Measurements from ENCODE around the gene BTF3.

Gene BTF3

DNA sequence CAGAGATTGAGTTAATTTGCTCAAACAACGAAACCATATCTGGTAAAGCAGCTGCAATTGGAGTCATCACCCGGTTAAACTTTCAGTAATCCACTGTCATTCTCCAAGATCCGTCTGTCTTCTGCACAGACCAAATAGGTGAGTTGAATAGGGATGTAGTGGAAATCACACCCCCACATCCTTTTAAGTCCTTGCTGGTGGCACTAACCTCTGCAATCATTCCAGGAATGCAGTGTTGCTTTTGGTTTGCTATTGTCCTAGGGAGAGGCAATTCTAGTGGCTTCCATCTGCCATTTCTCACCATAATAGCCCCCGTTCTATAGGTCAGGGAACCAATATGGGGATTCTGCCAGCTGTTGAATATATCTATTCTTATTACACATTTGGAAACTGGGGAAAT, 14.6 kb upstream of the BTF3 start:
- TF ChIP-seq CTCF (IDR thresholded peaks at IDR 0.05; ENCODE audit: insufficient read depth, low read length, poor library complexity, severe bottlenecking) = no peak
- TF ChIP-seq EZH2phosphoT487 (conservative IDR thresholded peaks at IDR 0.05; ENCODE audit: low read length) = no peak
- no peaks in the 10 kb centered on the region for H4K20me1 ChIP-seq (ENCODE audit: low read depth, low read length)
- no peaks in the 10 kb centered on the region for H3K9me3 ChIP-seq (ENCODE audit: insufficient read depth, low read length)
- H3K4me3 ChIP-seq (ENCODE audit: insufficient read depth, low read length, poor library complexity, severe bottlenecking) = no peak overlapping the region
- H3K27ac ChIP-seq (ENCODE audit: low read depth, low read length) = no peak overlapping the region
- no peaks in the 10 kb centered on the region for H3K36me3 ChIP-seq (ENCODE audit: low read length)
- no peaks in the 10 kb centered on the region for H3K9me2 ChIP-seq (replicated peaks; ENCODE audit: insufficient read depth, low read length)
- H3F3A ChIP-seq (ENCODE audit: insufficient read depth) = no peaks in the 10 kb centered on the region
- H3K4me2 ChIP-seq (ENCODE audit: low read depth, low read length, poor library complexity, severe bottlenecking) = no peak overlapping the region
- H3K79me2 ChIP-seq (ENCODE audit: insufficient read depth, low read length) = no peaks in the 10 kb centered on the region
- no peaks in the 10 kb centered on the region; the same call in 1 of the 2 replicates for H3K27me3 ChIP-seq (ENCODE audit: low read length)
- H2AFZ ChIP-seq (ENCODE audit: low read depth, low read length, severe bottlenecking) = no peak overlapping the region
- no peak overlapping the region for H3K9ac ChIP-seq (ENCODE audit: low read length)

DNA sequence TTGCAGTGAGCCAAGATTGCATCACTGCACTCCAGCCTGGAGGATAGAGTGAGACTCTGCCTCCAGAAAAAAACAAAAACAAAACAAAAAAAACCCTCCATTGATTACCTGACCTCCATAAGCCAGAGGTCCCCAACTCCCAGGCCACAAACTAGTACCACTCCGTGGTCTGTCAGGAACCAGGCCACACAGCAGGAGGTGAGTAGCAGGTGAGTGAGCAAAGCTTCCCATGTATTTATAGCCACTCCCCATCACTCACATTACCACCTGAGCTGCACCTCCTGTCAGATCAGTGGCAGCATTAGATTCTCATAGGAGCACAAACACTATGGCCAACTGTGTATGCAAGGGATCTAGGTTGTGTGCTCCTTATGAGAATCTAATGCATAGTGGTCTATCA, 13.7 kb upstream of the BTF3 start:
- Histone ChIP-seq H3K27me3 (ENCODE audit: low read length) (no peaks in the 10 kb centered on the region; the same call in 1 of the 2 replicates), H3K27ac (ENCODE audit: low read depth, low read length) (no peak overlapping the region), H3K4me2 (ENCODE audit: low read depth, low read length, poor library complexity, severe bottlenecking) (no peak overlapping the region), H3K36me3 (ENCODE audit: low read length) (no peaks in the 10 kb centered on the region), H3K9me3 (ENCODE audit: insufficient read depth, low read length) (no peaks in the 10 kb centered on the region), H4K20me1 (ENCODE audit: low read depth, low read length) (no peaks in the 10 kb centered on the region), H3K4me3 (ENCODE audit: insufficient read depth, low read length, poor library complexity, severe bottlenecking) (no peak overlapping the region), H3K9ac (ENCODE audit: low read length) (no peak overlapping the region), H3K79me2 (ENCODE audit: insufficient read depth, low read length) (no peaks in the 10 kb centered on the region), H3K9me2 (replicated peaks; ENCODE audit: insufficient read depth, low read length) (no peaks in the 10 kb centered on the region), H3F3A (ENCODE audit: insufficient read depth) (no peaks in the 10 kb centered on the region), H2AFZ (ENCODE audit: low read depth, low read length, severe bottlenecking) (no peak overlapping the region)
- TF ChIP-seq CTCF (IDR thresholded peaks at IDR 0.05; ENCODE audit: insufficient read depth, low read length, poor library complexity, severe bottlenecking) (no peak), EZH2phosphoT487 (conservative IDR thresholded peaks at IDR 0.05; ENCODE audit: low read length) (no peak)

DNA sequence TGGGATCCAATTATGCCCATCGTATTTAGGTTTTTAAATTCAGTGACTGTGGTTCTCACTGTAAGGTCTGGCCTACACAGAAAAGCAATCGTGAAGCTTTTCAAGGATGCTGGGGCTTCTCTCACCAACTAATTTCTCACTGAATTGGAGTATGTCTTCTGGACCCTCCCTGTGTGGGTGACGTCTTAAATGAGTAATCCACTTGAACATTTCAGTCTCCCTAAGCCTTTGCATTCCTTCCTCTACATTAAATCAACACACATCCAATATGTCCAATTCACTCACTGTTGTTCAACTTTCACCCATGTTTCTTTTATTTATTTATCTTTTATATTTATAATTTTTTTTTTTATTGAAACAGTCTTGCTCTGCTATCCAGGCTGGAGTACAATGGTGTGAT, 12.5 kb upstream of the BTF3 start:
- no peak overlapping the region for H3K4me3 ChIP-seq (ENCODE audit: insufficient read depth, low read length, poor library complexity, severe bottlenecking)
- H3K79me2 ChIP-seq (ENCODE audit: insufficient read depth, low read length) = no peaks in the 10 kb centered on the region
- no peaks in the 10 kb centered on the region for H3K9me2 ChIP-seq (replicated peaks; ENCODE audit: insufficient read depth, low read length)
- no peaks in the 10 kb centered on the region; the same call in 1 of the 2 replicates for H3K27me3 ChIP-seq (ENCODE audit: low read length)
- H3F3A ChIP-seq (ENCODE audit: insufficient read depth) = no peaks in the 10 kb centered on the region
- TF ChIP-seq CTCF (IDR thresholded peaks at IDR 0.05; ENCODE audit: insufficient read depth, low read length, poor library complexity, severe bottlenecking) = no peak
- no peak for TF ChIP-seq EZH2phosphoT487 (conservative IDR thresholded peaks at IDR 0.05; ENCODE audit: low read length)
- H3K36me3 ChIP-seq (ENCODE audit: low read length) = no peaks in the 10 kb centered on the region
- H3K4me2 ChIP-seq (ENCODE audit: low read depth, low read length, poor library complexity, severe bottlenecking) = no peak overlapping the region
- no peak overlapping the region for H2AFZ ChIP-seq (ENCODE audit: low read depth, low read length, severe bottlenecking)
- H3K27ac ChIP-seq (ENCODE audit: low read depth, low read length) = no peak overlapping the region
- no peaks in the 10 kb centered on the region for H4K20me1 ChIP-seq (ENCODE audit: low read depth, low read length)
- no peaks in the 10 kb centered on the region for H3K9me3 ChIP-seq (ENCODE audit: insufficient read depth, low read length)
- H3K9ac ChIP-seq (ENCODE audit: low read length) = no peak overlapping the region

Data from SU-DHL-6 (cell line).